PC-3 (cell line): Measurements from ENCODE around the gene MCF2L2. TPM values are rescaled to one million over a fixed set of nuclear protein-coding genes. Genes with fewer than 3 reads are reported as not detected.

Experiments used
- ATAC-seq: fragments of 200-7000 bp; cut with Tn5 transposase; 2 replicates; pipeline ENCODE4 v1.9.1; 2020; ENCODE audit warnings: mild to moderate bottlenecking, moderate library complexity
- BruUV-seq: library from RNA; stranded (reverse); fragments of 400-500 nt; replicated peaks from 2 replicates; lab custom pipeline; 2021; lab: Mats Ljungman, UMichigan
- CTCF ChIA-PET: fragments of 300-600 bp; sonication (Branson Sonifier 250); formaldehyde crosslinking; loops from one replicate; lab custom pipeline; 2022; ENCODE audit warnings: antibody characterized with exemption; lab: Charles Lee
- POLR2A ChIA-PET: fragments of 300-600 bp; sonication (Branson Sonifier 250); formaldehyde crosslinking; loops from one replicate; lab custom pipeline; 2022; ENCODE audit warnings: antibody characterized with exemption; ENCODE audit not compliant: unreplicated experiment; lab: Charles Lee
- DNase-seq: peaks from one replicate; pipeline ENCODE4 v3.0.0-alpha.2; 2015
- H2AFZ ChIP-seq: fragments of 300-600 bp; sonication (generic); 2 replicates; pipeline ENCODE4 v1.6.0; 2016; ENCODE audit warnings: antibody characterized with exemption, low read length
- H3F3A ChIP-seq: fragments of 300-600 bp; sonication (generic); one replicate; pipeline ENCODE4 v1.6.0; 2017; ENCODE audit warnings: antibody characterized with exemption, low read length, control low read depth, mild to moderate bottlenecking; ENCODE audit not compliant: unreplicated experiment
- H3K27ac ChIP-seq: fragments of 300-600 bp; sonication (generic); 2 replicates; pipeline ENCODE4 v1.5.1; 2016; ENCODE audit warnings: mild to moderate bottlenecking, low read length
- H3K27me3 ChIP-seq: fragments of 300-600 bp; sonication (generic); 2 replicates; pipeline ENCODE4 v1.6.1; 2016; ENCODE audit warnings: low read length, mixed read lengths
- H3K36me3 ChIP-seq: fragments of 300-600 bp; sonication (generic); 2 replicates; pipeline ENCODE4 v1.6.1; 2016; ENCODE audit warnings: low read depth, mixed run types, low read length, mixed read lengths
- H3K4me1 ChIP-seq: fragments of 300-600 bp; sonication (generic); 2 replicates; pipeline ENCODE4 v1.5.1; 2016; ENCODE audit warnings: low read length; ENCODE audit not compliant: insufficient read depth
- H3K4me2 ChIP-seq: fragments of 300-600 bp; sonication (generic); 2 replicates; pipeline ENCODE4 v1.6.0; 2016; ENCODE audit warnings: low read length
- H3K4me3 ChIP-seq: fragments of 300-600 bp; sonication (generic); 2 replicates; pipeline ENCODE4 v1.5.1; 2016; ENCODE audit warnings: mild to moderate bottlenecking, low read length, mixed read lengths
- H3K79me2 ChIP-seq: fragments of 300-600 bp; sonication (generic); 2 replicates; pipeline ENCODE4 v1.6.1; 2017; ENCODE audit warnings: low read length, mixed read lengths
- H3K9ac ChIP-seq: fragments of 300-600 bp; sonication (generic); 2 replicates; pipeline ENCODE4 v1.6.0; 2016; ENCODE audit warnings: mild to moderate bottlenecking, low read length
- H3K9me2 ChIP-seq: fragments of 300-600 bp; sonication (generic); replicated peaks from 2 replicates; pipeline ENCODE4 v1.6.1; 2016; ENCODE audit warnings: mixed run types, low read length, mixed read lengths
- H3K9me3 ChIP-seq: fragments of 300-600 bp; sonication (generic); 2 replicates; pipeline ENCODE4 v1.6.1; 2016; ENCODE audit warnings: low read length, mixed read lengths
- H4K20me1 ChIP-seq: fragments of 300-600 bp; sonication (generic); 2 replicates; pipeline ENCODE4 v1.6.1; 2016; ENCODE audit warnings: low read length, mixed read lengths
- CTCF ChIP-seq: fragments of 300-600 bp; sonication (generic); conservative IDR thresholded peaks from 2 replicates; pipeline ENCODE4 v1.5.1; 2017; ENCODE audit warnings: antibody characterized with exemption, low read depth, mild to moderate bottlenecking, low read length
- EZH2 ChIP-seq: fragments of 300-600 bp; sonication (generic); IDR thresholded peaks from one replicate; pipeline ENCODE4 v1.6.1; 2017; ENCODE audit warnings: antibody characterized with exemption, mild to moderate bottlenecking, low read length; ENCODE audit not compliant: unreplicated experiment
- EZH2phosphoT487 ChIP-seq: fragments of 300-600 bp; sonication (generic); IDR thresholded peaks from 2 replicates; pipeline ENCODE4 v1.6.1; 2018; ENCODE audit warnings: mild to moderate bottlenecking, antibody characterized with exemption, low read length, borderline replicate concordance
- intact Hi-C: fragments of 100-400 bp; cut with micrococcal nuclease; formaldehyde crosslinking; loops from 2 replicates; pipeline ENCODE4 v1.9.0; 2023
- total RNA-seq: library from RNA; depleted of rRNA; stranded (reverse); fragments of >200 nt; gene quantifications from 2 replicates; pipeline ENCODE4 v1.2.3, GENCODE V29; 2014

The MCF2L2 gene
- total RNA-seq, 1 experiment from 2014 or later, result 3.6 TPM

- Histone ChIP-seq H3K9ac (no peak overlapping the region), H4K20me1 (no peaks in the 10 kb centered on the region), H3K9me2 (no peaks in the 10 kb centered on the region), H3K9me3 (no peaks in the 10 kb centered on the region), H3K27ac (peak overlapping the region; percentile 17; the same call in 1 of the 2 replicates), H3F3A (no peaks in the 10 kb centered on the region), H3K79me2 (no peaks in the 10 kb centered on the region), H2AFZ (no peak overlapping the region), H3K4me2 (peak overlapping the region; percentile 35), H3K36me3 (no peaks in the 10 kb centered on the region), H3K4me3 (no peak overlapping the region), H3K27me3 (no peaks in the 10 kb centered on the region), H3K4me1 (peaks cover 42% of the 10 kb centered on the region)
- ChIA-PET CTCF (interaction anchor here (0.6 to 1.4 kb wide), 2 partner anchors 54 to 175 kb away, joined by 3 to 4 read pairs; no protein-coding TSS in a partner anchor), POLR2A (no interaction called here)
- ATAC-seq, result peak; percentile 11
- intact Hi-C loops, result loop anchor here (1.0 to 2.0 kb wide), 2 partner anchors 52 to 144 kb away; no protein-coding TSS in a partner anchor
- TF ChIP-seq CTCF (no peak), EZH2 (no peak), EZH2phosphoT487 (no peak)
- DNase-seq, result peak; percentile 56
- BruUV-seq, result no TSS peak
Measured at GRCh38 chr3:183328823-183329222, 99.6 kb downstream of the MCF2L2 start.

- no TSS peak for BruUV-seq
- peak; percentile 4; the same call in 1 of the 2 replicates for ATAC-seq
- peaks cover 47% of the 10 kb centered on the region for H3K4me1 ChIP-seq
- H3K4me2 ChIP-seq, result peak overlapping the region; percentile 35
- no peaks in the 10 kb centered on the region for H3K9me2 ChIP-seq
- H3K4me3 ChIP-seq, result no peak overlapping the region
- peak overlapping the region; percentile 17; the same call in 1 of the 2 replicates for H3K27ac ChIP-seq
- intact Hi-C loops, result loop anchor here (1.0 to 2.0 kb wide), 2 partner anchors 53 to 143 kb away; no protein-coding TSS in a partner anchor
- DNase-seq, result no peak
- H3K27me3 ChIP-seq, result no peaks in the 10 kb centered on the region
- H4K20me1 ChIP-seq, result no peaks in the 10 kb centered on the region
- no peak overlapping the region for H3K9ac ChIP-seq
- H3K36me3 ChIP-seq, result no peaks in the 10 kb centered on the region
- POLR2A ChIA-PET, result no interaction called here
- H3F3A ChIP-seq, result no peaks in the 10 kb centered on the region
- no peaks in the 10 kb centered on the region for H3K9me3 ChIP-seq
- CTCF ChIA-PET, result interaction anchor here (1.1 to 1.4 kb wide), 2 partner anchors 54 to 76 kb away, joined by 4 read pairs; no protein-coding TSS in a partner anchor
- no peak overlapping the region for H2AFZ ChIP-seq
- TF ChIP-seq EZH2phosphoT487, result no peak
- no peak for TF ChIP-seq EZH2
- TF ChIP-seq CTCF, result no peak
- no peaks in the 10 kb centered on the region for H3K79me2 ChIP-seq
Measured at GRCh38 chr3:183328164-183328563, 100.3 kb downstream of the MCF2L2 start.

GRCh38 chr3:183327343-183327742 lies 101.1 kb downstream of the MCF2L2 start:
- H4K20me1 ChIP-seq, result no peaks in the 10 kb centered on the region
- TF ChIP-seq CTCF (no peak), EZH2phosphoT487 (no peak), EZH2 (no peak)
- H3K79me2 ChIP-seq, result no peaks in the 10 kb centered on the region
- no peaks in the 10 kb centered on the region for H3K9me2 ChIP-seq
- POLR2A ChIA-PET, result no interaction called here
- CTCF ChIA-PET, result interaction anchor here (1.1 to 1.4 kb wide), 2 partner anchors 55 to 75 kb away, joined by 4 read pairs; no protein-coding TSS in a partner anchor
- no peak overlapping the region for H3K9ac ChIP-seq
- H2AFZ ChIP-seq, result no peak overlapping the region
- intact Hi-C loops, result no loop called here
- H3K27ac ChIP-seq, result no peak overlapping the region
- no peak overlapping the region for H3K4me3 ChIP-seq
- H3K36me3 ChIP-seq, result no peaks in the 10 kb centered on the region
- BruUV-seq, result no TSS peak
- H3K4me2 ChIP-seq, result peak overlapping the region; percentile 35
- H3K9me3 ChIP-seq, result no peaks in the 10 kb centered on the region
- peaks cover 47% of the 10 kb centered on the region for H3K4me1 ChIP-seq
- no peak for ATAC-seq
- no peaks in the 10 kb centered on the region for H3F3A ChIP-seq
- H3K27me3 ChIP-seq, result no peaks in the 10 kb centered on the region
- DNase-seq, result no peak
